Measurements from ENCODE around the gene CCDC6.
"Not testable (repeated sequence)": the region's sequence is repeated elsewhere in the genome, so short reads cannot be mapped to it uniquely, and the experiment has no call there.

Gene CCDC6

GRCh38 chr10:59905731-59906416 is 482 bp downstream of the CCDC6 start:
- in situ Hi-C loops (cut with HindIII; ENCODE audit: low sequenced_read_pairs) = no loop called here

GRCh38 chr10:59905066-59905730 is 1.2 kb downstream of the CCDC6 start:
- in situ Hi-C loops (cut with HindIII; ENCODE audit: low sequenced_read_pairs) = no loop called here

DNA sequence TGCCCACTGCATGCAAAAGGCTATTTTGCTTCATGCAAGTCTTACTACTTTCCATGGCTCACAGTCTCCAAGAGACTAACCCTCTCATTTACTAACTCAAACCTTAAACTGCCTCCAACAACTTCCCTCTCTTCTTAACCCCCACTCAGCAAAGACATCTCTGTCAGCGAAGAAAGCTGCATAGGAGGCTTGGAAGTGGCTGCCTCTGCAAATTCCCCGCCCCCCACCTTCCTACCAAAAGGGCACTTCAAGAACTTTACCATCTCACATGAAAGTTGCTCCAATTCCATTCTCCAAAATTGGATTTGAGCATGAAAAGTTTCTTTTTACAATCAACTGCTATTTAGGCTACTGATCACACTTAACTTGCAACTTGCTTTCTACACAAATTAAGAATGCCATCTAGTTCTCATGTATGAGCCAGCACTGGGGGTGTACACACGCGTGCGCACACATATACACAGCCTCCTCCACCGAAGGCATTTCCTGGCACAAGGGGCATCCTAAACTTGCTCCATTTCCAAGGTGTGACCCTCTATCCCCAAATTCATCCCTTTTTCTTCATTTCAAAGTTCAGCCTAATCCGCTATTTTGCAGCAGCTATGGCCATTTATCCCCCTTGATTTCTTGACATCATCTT is 1.8 kb downstream of the CCDC6 start:
- in situ Hi-C loops (cut with HindIII; ENCODE audit: low sequenced_read_pairs) = no loop called here

DNA sequence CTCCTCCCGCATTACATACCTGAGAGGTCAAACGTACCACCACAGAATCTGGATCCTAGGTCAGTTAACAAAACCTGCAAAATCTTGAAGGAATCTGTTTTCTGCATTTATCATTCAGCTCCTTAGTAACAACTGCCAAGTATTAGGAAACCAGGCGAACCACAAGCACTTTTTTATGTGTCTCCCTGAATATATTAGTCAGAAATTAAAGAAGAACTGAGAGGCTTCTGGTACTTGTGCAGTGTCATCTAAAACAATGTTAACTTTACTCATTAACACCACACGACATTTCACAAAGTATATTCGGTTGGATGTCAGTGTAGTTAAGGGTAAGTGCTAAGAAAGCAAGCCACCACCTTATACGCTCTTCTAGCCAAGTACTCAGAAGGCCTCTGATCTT is 2.5 kb downstream of the CCDC6 start:
- in situ Hi-C loops (cut with HindIII; ENCODE audit: low sequenced_read_pairs) = no loop called here

- in situ Hi-C loops (cut with HindIII; ENCODE audit: low sequenced_read_pairs) = no loop called here
These were observed 4.3 kb downstream of the CCDC6 start for GRCh38 chr10:59902016-59902415.

- in situ Hi-C loops (cut with HindIII; ENCODE audit: low sequenced_read_pairs) = no loop called here
These were observed 4.9 kb downstream of the CCDC6 start for GRCh38 chr10:59901470-59901869.

- in situ Hi-C loops (cut with HindIII; ENCODE audit: low sequenced_read_pairs) = no loop called here
These were observed 6.2 kb downstream of the CCDC6 start for GRCh38 chr10:59900048-59900727.

DNA sequence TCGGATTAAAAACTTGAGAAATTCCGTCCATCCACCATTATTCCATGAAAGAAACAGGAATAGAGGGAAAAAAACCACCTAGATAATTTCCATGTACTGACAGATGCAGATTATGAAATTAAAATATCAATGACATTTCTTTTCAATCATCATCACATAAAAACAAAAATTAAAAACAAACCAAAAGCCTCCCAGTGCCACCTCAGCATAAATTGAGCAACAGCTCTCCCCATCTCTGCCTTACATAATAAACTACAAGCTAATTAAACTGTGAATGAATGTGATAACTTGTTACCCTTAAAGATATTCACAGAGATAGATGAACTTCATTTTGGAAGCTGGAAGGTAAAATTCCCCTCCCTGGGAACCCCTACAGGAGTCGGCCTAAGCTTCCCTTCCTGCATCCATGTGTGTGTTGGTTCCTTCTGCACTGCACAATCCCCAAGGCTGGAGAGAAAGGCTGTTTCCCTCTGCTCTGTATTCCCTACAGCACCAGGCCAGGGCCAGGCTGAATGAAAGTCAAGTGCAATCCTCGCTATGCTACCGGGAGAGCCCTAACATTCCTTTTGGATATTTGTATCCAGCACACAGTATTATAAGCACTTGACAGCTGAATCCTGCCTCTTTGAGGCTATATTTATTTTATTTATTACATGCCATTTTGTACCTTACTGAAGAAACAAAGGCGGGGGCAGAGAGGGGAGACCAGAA is 8.1 kb downstream of the CCDC6 start:
- in situ Hi-C loops (cut with HindIII; ENCODE audit: low sequenced_read_pairs) = no loop called here

- in situ Hi-C loops (cut with HindIII; ENCODE audit: low sequenced_read_pairs) = no loop called here
These were observed 10.2 kb downstream of the CCDC6 start for GRCh38 chr10:59896191-59896590.

DNA sequence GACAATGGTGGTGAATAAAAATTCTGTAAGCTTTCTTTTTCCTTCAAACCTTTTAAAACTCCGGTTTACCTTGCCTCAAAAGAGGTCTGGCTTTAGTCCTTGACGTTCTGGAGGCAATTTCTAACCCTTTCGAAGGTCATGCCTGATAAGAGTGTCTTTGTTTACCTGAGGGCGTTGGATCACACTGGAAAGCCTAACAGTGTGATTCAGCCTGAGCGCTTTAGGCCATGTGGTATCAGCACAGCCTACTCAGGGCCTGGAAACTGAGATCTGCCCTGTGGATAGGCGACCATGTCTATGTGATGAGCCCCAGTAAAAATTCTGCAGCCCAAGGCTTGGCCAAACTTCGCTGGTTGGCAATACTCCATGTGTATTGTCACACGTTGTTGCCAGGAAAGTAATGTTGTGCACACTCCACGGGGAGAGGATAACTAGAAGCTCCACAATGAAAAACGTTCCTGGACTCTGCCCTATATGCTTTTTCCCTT is 10.7 kb downstream of the CCDC6 start:
- in situ Hi-C loops (cut with HindIII; ENCODE audit: low sequenced_read_pairs) = no loop called here

DNA sequence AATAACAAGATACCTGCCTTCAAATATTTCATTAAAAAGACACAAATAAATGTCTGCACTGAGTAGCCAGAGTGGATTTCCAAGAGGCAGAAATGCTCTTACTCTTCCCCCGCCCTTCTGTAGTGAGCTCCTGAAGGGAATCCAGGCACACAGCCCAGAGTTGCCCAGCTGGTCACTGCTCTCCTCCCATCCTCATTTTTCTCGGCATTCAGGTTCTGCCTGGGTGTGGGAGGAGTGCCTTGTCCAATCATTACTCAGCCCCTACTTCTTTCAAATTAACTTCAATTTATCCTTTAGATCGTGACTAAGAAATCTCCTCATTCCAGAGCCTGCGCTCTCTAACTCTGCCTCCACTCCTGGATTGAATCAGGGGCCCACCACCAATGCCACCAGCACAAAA is 12.2 kb downstream of the CCDC6 start:
- in situ Hi-C loops (cut with HindIII; ENCODE audit: low sequenced_read_pairs) = no loop called here

- in situ Hi-C loops (cut with HindIII; ENCODE audit: low sequenced_read_pairs) = no loop called here
These were observed 13.7 kb downstream of the CCDC6 start for GRCh38 chr10:59892697-59893096.

- in situ Hi-C loops (cut with HindIII; ENCODE audit: low sequenced_read_pairs) = no loop called here
These were observed 14.4 kb downstream of the CCDC6 start for GRCh38 chr10:59891936-59892335.

DNA sequence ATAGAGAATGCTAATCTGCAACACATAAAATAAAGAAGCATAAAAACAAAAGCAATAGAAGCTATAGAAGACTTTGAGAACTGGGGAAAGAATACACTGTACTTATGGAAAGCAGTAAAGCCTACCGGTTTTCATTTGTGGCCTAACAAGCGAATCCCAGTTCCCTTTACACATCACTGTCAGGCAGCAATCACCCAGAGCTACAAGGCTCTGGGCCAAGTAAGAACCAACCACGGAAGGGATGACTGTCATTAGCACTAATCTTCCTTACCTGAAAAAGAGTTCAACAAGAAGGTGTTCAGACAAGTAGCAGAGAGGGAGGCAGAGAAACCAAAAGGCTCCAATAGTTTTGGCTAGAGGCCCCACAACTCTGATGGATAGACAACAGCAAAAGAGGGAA is 15.0 kb downstream of the CCDC6 start:
- in situ Hi-C loops (cut with HindIII; ENCODE audit: low sequenced_read_pairs) = no loop called here

- in situ Hi-C loops (cut with HindIII; ENCODE audit: low sequenced_read_pairs) = no loop called here
These were observed 17.4 kb downstream of the CCDC6 start for GRCh38 chr10:59888781-59889435.

- in situ Hi-C loops (cut with HindIII; ENCODE audit: low sequenced_read_pairs) = no loop called here
These were observed 18.2 kb downstream of the CCDC6 start for GRCh38 chr10:59887972-59888640.

DNA sequence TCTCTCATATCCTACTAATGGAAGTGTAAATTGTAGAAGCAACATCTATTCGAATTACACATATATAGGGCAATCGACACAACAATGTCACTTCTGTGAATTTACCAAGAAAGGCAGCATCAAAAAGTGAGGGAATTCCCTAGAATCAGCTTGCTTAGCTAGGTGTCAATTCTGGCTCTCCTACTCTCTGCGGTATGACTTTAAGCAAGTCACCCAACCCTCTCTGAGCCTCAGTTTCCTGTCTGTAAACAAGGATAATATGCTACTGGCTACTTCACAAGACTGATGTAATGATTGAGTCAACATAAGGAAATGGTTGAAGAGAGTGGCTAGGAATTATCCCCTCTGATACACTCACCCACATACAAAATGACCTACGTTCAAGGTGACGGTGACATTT is 19.4 kb downstream of the CCDC6 start:
- in situ Hi-C loops (cut with HindIII; ENCODE audit: low sequenced_read_pairs) = no loop called here

DNA sequence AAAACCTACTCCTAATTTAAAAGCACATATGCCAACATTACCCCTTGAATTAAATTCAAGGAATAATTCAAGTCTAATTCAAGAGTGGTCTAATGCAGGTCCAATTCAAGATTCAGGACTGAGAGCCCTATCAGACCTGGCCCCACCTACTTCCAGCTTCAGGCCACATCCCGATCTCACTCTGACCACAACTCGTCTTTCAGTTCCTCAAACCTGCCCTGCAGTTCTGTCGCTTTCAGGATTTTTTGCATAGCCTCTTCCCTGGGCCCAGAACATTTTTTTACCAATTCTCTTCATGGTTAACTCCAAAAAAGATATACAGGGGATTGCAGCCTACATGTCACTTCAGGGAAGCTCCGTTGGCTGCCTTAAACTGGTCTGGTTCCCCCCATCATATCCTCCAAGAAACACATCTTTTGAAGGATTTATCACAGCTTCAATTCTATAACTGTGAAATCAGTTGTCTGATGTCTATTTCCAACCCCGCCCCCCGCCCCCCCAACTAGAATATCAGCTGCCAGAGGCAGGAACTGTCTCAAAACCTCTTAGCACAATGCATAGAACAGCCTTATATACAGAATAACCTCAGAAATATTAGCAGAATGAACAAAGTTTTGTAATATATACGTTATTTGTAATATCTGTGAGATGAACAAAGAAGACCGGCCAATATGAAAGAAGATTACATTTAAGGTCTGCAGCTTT is 20.8 kb downstream of the CCDC6 start:
- in situ Hi-C loops (cut with HindIII; ENCODE audit: low sequenced_read_pairs) = no loop called here

- in situ Hi-C loops (cut with HindIII; ENCODE audit: low sequenced_read_pairs) = not testable (repeated sequence)
These were observed 21.5 kb downstream of the CCDC6 start for GRCh38 chr10:59884893-59885292.

Data from DLD1 (cell line).